ENCODE measurements around the gene SLC10A3.
A peak's percentile ranks its signal among the peaks of the same experiment; 100 is the strongest.

Gene SLC10A3

DNA sequence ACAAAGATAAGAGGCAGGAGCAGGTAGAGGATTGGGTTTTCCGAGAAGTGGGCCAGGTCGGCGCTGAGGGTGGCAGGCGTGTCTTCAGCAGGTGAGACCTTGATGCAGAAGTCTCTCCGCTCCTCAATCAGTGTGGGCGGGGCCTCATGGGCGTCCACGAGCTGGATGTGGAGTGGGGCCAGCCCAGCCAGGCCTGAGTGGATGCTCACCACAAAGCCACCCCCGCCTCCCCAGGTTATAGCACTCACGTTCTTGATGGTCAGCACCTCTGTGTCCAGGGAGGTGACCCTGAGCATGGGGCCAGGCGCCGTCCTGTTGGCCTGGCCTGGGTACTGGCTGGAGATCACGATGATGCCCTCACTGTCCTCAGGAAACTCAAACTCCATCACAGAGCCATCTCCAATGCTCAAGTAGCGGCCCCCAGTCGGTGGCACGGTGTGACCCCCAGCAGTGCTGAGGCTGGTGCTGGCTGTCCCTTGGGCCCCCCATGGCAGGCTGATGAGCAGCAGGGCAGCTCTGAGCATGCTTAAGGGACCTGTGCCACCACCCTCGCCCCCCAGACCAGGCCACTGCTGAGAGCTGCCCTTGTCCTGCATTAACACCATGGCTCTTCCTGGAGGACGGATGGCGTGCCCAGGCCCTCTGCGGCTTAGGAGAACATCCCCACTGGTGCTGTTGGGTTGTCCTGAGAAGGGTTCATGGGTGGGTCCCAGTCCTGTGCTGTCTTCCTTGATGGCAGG lies 1.9 kb downstream of the SLC10A3 start:
- TF ChIP-seq, protein P1, sequence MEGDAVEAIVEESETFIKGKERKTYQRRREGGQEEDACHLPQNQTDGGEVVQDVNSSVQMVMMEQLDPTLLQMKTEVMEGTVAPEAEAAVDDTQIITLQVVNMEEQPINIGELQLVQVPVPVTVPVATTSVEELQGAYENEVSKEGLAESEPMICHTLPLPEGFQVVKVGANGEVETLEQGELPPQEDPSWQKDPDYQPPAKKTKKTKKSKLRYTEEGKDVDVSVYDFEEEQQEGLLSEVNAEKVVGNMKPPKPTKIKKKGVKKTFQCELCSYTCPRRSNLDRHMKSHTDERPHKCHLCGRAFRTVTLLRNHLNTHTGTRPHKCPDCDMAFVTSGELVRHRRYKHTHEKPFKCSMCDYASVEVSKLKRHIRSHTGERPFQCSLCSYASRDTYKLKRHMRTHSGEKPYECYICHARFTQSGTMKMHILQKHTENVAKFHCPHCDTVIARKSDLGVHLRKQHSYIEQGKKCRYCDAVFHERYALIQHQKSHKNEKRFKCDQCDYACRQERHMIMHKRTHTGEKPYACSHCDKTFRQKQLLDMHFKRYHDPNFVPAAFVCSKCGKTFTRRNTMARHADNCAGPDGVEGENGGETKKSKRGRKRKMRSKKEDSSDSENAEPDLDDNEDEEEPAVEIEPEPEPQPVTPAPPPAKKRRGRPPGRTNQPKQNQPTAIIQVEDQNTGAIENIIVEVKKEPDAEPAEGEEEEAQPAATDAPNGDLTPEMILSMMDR (IDR thresholded peaks at IDR 0.05; ENCODE audit: control insufficient read depth, insufficient read depth, low read depth, low read length, missing control alignments) = no peak
- no peak overlapping the region for H3K4me3 ChIP-seq (ENCODE audit: control insufficient read depth, low read depth, low read length)
- no peak for DNase-seq (ENCODE audit: low read depth)

DNA sequence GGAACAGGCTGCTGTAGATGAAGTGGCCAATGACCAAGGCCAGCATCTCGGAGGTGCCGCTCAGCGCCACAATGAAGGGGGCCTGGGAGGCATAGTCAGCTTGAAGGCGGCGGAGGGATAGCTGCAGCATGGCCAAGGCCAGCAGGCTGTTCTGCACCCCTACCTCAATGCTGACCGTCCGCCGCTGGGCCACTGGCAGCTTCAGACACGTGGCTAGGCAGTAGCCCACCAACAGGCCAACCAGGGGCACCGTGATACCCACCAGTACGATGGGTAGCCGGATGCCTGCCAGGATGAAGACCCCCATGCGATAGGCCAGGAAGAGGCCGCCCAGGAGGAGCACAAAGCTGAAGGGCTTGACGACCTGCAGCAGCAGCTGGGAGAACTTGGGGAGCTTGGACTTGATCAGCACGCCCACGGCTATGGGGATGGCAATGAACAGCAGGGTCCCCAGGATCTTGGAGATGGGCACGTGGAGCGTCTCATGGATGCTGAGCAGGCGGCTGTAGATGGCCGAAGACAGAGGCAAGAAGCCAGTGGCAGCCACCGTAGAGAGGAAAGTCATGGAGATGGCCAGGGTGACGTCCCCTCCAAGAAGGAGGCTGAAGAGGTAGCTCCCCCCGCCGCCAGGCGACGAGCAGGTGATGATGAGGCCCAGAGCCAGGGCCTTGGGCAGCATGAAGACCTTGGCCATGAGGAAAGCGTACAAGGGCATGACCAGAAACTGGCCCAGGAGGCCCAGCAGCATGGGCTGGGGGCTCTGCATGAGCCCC lies 2.7 kb downstream of the SLC10A3 start:
- no peak for DNase-seq (ENCODE audit: low read depth)
- TF ChIP-seq, protein P1 (IDR thresholded peaks at IDR 0.05; ENCODE audit: control insufficient read depth, insufficient read depth, low read depth, low read length, missing control alignments) = no peak
- H3K4me3 ChIP-seq (ENCODE audit: control insufficient read depth, low read depth, low read length) = no peak overlapping the region

DNA sequence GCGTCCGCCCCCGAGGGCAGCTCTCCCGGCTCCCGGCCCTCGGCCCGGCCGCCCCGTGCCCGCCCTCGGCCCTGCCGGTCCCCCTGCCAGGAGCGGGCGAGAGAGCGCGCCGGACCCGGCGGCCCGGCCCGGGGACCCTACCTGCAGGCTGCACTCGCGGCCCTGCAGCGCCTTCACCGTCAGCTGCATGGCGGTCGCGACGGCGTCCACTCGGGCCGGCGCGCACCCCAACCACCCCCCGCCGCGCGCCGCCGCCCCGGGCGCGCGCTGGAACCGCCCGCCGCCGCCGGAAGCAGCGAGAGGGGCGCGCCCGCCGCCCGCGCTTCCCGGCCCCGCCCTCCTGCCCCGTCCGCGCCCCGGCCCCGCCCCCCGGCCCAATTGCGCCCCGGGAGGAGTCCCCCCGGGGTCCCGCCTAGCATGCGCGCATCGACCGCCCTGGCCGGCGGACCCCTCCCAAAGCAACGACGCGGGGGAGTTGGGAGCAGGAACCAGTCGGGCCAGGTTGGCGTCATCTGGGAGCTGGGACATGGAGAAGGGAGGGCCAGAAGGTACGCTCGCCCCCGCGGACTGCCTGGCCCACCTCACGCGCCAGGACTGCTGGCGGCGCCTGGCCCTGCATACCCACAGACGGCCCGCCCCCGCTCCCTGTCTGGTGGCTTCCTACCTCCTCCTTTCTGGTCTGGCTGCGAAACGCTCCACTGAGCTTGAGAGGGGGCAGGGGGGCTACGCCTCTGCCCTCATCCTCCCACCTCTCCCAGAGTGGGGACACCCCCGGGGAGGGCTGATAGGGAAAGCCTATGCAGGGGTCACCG lies 3.8 kb downstream of the SLC10A3 start, which contains the start of gene UBL4A:
Gene UBL4A (minus strand): TSS at position 220 of the 812 bp plus-strand sequence. CDS start 31 bp downstream, at position 189.
- TF ChIP-seq, protein P1 (IDR thresholded peaks at IDR 0.05; ENCODE audit: control insufficient read depth, insufficient read depth, low read depth, low read length, missing control alignments) = no peak
- no peak for DNase-seq (ENCODE audit: low read depth)
- H3K4me3 ChIP-seq (ENCODE audit: control insufficient read depth, low read depth, low read length) = peak within 1 kb of the TSS; percentile 56

DNA sequence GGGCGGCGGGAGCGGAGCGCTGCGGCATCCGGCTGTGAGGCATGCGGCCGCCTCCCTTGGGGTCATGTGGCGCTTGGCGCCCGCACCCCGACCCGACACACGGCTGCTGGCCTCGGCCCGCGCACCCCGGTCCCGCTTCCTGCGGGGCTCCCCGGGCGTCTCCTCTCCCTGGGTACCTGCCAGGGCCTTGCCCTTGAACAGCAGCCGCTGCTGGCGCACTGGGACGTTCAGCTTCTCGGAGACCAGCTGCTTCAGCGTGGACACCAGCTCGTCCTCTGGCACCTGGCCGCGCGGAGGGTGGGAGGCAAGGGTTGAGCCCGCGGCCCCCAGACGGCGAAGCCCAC lies 4.4 kb downstream of the SLC10A3 start:
- peak overlapping the region; percentile 56 for H3K4me3 ChIP-seq (ENCODE audit: control insufficient read depth, low read depth, low read length)
- no peak for DNase-seq (ENCODE audit: low read depth)
- TF ChIP-seq, protein P1 (IDR thresholded peaks at IDR 0.05; ENCODE audit: control insufficient read depth, insufficient read depth, low read depth, low read length, missing control alignments) = no peak

DNA sequence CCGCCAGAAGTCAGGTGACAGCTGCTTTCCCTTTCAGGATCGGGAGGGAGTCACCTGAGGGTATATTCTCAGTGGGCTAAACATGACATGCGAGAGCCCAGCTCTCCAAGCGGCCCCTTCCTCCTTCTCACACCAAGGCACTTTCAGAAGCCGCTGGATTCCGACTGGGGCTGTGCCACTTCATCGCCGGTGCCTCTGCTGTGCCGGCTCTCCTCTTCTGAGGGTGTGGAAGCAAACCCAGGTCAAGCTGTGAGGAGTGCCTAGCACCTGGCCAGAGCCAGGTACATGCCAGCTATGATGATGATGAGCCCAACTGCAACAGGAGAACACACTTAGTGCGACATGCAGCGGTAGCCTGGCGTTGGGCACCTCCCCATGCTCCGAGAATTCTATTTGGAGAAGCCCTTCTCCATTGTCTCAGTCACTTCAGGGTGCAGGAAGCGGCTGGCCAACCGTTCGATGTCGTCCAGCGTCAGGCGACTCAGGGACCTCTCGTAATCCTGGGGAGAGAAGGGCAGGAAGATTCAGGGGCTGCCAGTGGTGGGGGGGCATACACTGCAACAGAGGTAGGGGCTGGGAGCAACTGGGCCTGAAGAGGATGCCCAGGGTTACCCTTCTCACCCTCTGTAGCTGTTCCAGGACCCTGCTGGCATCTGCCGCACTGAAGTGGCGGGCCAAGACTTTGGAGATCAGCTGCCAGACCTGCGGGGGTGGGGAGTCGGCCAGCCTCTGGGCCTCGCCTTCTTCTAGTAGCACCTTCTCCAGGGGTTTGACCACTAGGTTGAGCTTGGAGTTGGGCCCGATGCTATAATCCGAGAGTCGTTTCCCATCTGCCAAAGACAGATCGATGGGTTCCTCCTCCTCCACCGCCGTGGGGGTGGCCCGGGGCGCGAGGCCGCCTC lies 5.0 kb downstream of the SLC10A3 start:
- peak overlapping the region; percentile 56 for H3K4me3 ChIP-seq (ENCODE audit: control insufficient read depth, low read depth, low read length)
- DNase-seq (ENCODE audit: low read depth) = no peak
- TF ChIP-seq, protein P1 (IDR thresholded peaks at IDR 0.05; ENCODE audit: control insufficient read depth, insufficient read depth, low read depth, low read length, missing control alignments) = no peak
